ENCODE data around the gene MZT2A. TPM values are rescaled to one million over a fixed set of nuclear protein-coding genes. Genes with fewer than 3 reads are reported as not detected.
"Not testable (repeated sequence)": the region's sequence is repeated elsewhere in the genome, so short reads cannot be mapped to it uniquely, and the experiment has no call there.

Gene MZT2A
- total RNA-seq, 1 donor from 2014 or later = 140 TPM

- Histone ChIP-seq H3K36me3 (peaks cover 0 to 37% of the 10 kb centered on the region in 2 donors), H3K27me3 (no peaks in the 10 kb centered on the region), H3K27ac (no peak overlapping the region), H3K9me3 (no peaks in the 10 kb centered on the region), H3K4me1 (no peaks in the 10 kb centered on the region), H3K4me3 (no peak overlapping the region)
- intact Hi-C loops (cut with DNase I) = no loop called here
- TF ChIP-seq POLR2AphosphoS5 (IDR thresholded peaks at IDR 0.05; ENCODE audit: insufficient read depth in 1 of 2, low read depth in 1 of 2) = no peak
- no peak for TF ChIP-seq POLR2A (IDR thresholded peaks at IDR 0.05)
- no peak for TF ChIP-seq CTCF (IDR thresholded peaks at IDR 0.05)
- no peak for DNase-seq (ENCODE audit: extremely low spot score in 2 of 2)
Measured at GRCh38 chr2:131509615-131510014, 17.4 kb upstream of the MZT2A start.

GRCh38 chr2:131504082-131504750, 12.0 kb upstream of the MZT2A start:
- H3K9me3 ChIP-seq; H3K4me3 ChIP-seq; H3K27me3 ChIP-seq; H3K27ac ChIP-seq; intact Hi-C loops (cut with DNase I); H3K4me1 ChIP-seq; DNase-seq (ENCODE audit: extremely low spot score in 2 of 2): not testable (repeated sequence)
- peaks cover 0 to 56% of the 10 kb centered on the region in 2 donors for H3K36me3 ChIP-seq

- peaks cover 0 to 51% of the 10 kb centered on the region in 2 donors for H3K36me3 ChIP-seq
- H3K9me3 ChIP-seq; H3K27me3 ChIP-seq; intact Hi-C loops (cut with DNase I); H3K27ac ChIP-seq; H3K4me1 ChIP-seq; DNase-seq (ENCODE audit: extremely low spot score in 2 of 2); H3K4me3 ChIP-seq: not testable (repeated sequence)
Measured at GRCh38 chr2:131503587-131503986, 11.4 kb upstream of the MZT2A start.

GRCh38 chr2:131498321-131498973, 6.2 kb upstream of the MZT2A start:
- H3K9me3 ChIP-seq; intact Hi-C loops (cut with DNase I); H3K27ac ChIP-seq; DNase-seq (ENCODE audit: extremely low spot score in 2 of 2); H3K27me3 ChIP-seq; H3K4me3 ChIP-seq: not testable (repeated sequence)
- H3K4me1 ChIP-seq = peaks cover 15% of the 10 kb centered on the region
- H3K36me3 ChIP-seq = peaks cover 0 to 20% of the 10 kb centered on the region in 2 donors

- H3K27me3 ChIP-seq; intact Hi-C loops (cut with DNase I); DNase-seq (ENCODE audit: extremely low spot score in 2 of 2); H3K4me3 ChIP-seq; H3K36me3 ChIP-seq; H3K27ac ChIP-seq; H3K9me3 ChIP-seq: not testable (repeated sequence)
- H3K4me1 ChIP-seq = peaks cover 26% of the 10 kb centered on the region
Measured at GRCh38 chr2:131495506-131495905, 3.3 kb upstream of the MZT2A start.

GRCh38 chr2:131493199-131493968, 1.2 kb upstream of the MZT2A start:
- TF ChIP-seq POLR2A (IDR thresholded peaks at IDR 0.05) (no peak), POLR2AphosphoS5 (IDR thresholded peaks at IDR 0.05; ENCODE audit: insufficient read depth in 1 of 2, low read depth in 1 of 2) (no peak), CTCF (IDR thresholded peaks at IDR 0.05) (no peak)
- Histone ChIP-seq H3K27ac (peak overlapping the region; percentile 90), H3K9me3 (no peaks in the 10 kb centered on the region), H3K36me3 (no peaks in the 10 kb centered on the region), H3K4me1 (peaks cover 38% of the 10 kb centered on the region), H3K27me3 (no peaks in the 10 kb centered on the region), H3K4me3 (peak overlapping the region; percentile 73 to 83)
- no peak for DNase-seq (ENCODE audit: extremely low spot score in 2 of 2)
- intact Hi-C loops (cut with DNase I) = no loop called here
